Central memory CD8-positive, alpha-beta T cell (primary cell): Measurements from ENCODE around the gene S100PBP.

Experiments used
- ATAC-seq: fragments of 150-1000 bp; cut with Tn5 transposase; replicated peaks from 2 replicates; pipeline ENCODE4 v1.10.0; 2022; ENCODE audit warnings: mild to moderate bottlenecking, moderate FRiP score, moderate number of reproducible peaks; ENCODE audit not compliant: poor library complexity, severe bottlenecking; ENCODE audit errors: extremely low read depth
- DNase-seq, 2 donors: peaks; one replicate each; pipeline ENCODE4 v3.0.0; 2021; ENCODE audit warnings: low spot score in 2 of 2
- H3K27ac Mint-ChIP-seq: one replicate; pipeline ENCODE4 v1.8.0; 2022; ENCODE audit warnings: low read depth, mild to moderate bottlenecking, moderate library complexity, mixed read lengths
- H3K27me3 Mint-ChIP-seq: one replicate; pipeline ENCODE4 v1.8.0; 2022; ENCODE audit warnings: mixed read lengths
- H3K36me3 Mint-ChIP-seq: one replicate; pipeline ENCODE4 v1.8.0; 2022; ENCODE audit warnings: mild to moderate bottlenecking, moderate library complexity, mixed read lengths; ENCODE audit not compliant: insufficient read depth
- H3K4me1 Mint-ChIP-seq: one replicate; pipeline ENCODE4 v1.8.0; 2022; ENCODE audit warnings: mixed read lengths
- H3K4me3 Mint-ChIP-seq: one replicate; pipeline ENCODE4 v1.8.0; 2022; ENCODE audit warnings: mild to moderate bottlenecking, moderate library complexity, mixed read lengths
- H3K9me3 Mint-ChIP-seq: one replicate; pipeline ENCODE4 v1.8.0; 2022; ENCODE audit warnings: mixed read lengths

The S100PBP gene

DNA sequence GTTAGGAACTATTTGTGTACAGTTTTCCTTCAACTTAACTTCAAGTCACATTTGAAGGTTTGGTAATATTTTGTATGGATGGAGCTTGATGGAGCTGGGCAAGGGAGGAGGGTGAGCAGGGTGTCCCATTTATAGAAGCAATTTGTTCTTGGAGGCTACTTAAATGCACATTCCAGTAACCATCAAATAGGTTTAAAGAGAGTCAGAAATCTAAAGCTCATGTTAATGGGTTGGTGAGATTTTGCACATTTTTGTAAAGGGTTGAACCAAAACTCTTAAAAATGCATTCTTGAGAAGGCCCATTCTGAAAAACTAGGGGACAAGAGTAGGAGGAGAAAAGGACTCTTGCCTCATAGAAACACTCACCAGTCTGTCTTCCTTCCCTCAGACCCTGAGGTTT is 43.1 kb downstream of the S100PBP start:
- peaks cover 30% of the 10 kb centered on the region for H3K36me3 Mint-ChIP-seq
- no peak overlapping the region for H3K4me3 Mint-ChIP-seq
- H3K4me1 Mint-ChIP-seq = peaks cover 11% of the 10 kb centered on the region
- DNase-seq (no peak), ATAC-seq (no peak)
- H3K27ac Mint-ChIP-seq = no peak overlapping the region
- no peaks in the 10 kb centered on the region for H3K27me3 Mint-ChIP-seq
- H3K9me3 Mint-ChIP-seq = no peaks in the 10 kb centered on the region

DNA sequence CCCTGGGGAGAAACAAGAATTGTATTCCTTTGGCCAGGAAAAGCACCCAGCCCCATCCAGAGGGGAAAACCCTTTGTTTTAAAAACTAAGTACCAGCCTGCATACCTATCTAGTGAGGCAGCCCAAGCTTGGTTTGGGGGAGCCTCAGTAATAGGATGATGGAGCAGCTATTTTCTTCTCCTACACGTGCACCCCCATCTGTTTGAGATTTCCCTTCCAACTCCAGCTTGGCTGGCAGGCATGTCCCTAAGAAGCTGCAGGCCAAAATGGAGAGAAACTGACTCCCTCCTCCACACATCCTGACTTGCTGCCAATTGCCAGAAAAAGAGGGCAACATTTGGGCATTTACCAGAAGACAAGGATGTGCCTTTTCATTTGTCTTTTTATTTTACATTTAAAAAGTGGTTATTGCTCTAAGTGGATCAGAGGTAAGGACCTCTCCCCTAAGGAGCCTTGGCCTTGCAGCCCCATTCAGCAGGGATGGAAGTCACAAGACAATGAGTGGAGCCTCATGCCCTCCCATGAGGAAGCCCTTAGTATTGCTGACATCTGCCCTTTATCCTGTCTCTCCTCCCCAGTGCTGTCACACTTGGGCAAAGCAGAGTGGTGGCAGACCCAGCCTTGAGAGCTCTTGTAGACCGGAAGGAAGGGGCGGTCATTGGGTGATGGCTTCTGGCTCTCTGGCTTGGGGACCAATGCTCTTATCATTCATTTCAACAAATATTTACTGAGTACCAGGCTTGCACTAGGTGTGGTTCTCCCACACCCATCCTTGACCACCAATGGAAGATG is 44.6 kb downstream of the S100PBP start:
- H3K4me3 Mint-ChIP-seq = no peak overlapping the region
- peaks cover 19% of the 10 kb centered on the region for H3K36me3 Mint-ChIP-seq
- H3K4me1 Mint-ChIP-seq = peaks cover 11% of the 10 kb centered on the region
- no peaks in the 10 kb centered on the region for H3K27me3 Mint-ChIP-seq
- DNase-seq = no peak
- H3K27ac Mint-ChIP-seq = no peak overlapping the region
- no peaks in the 10 kb centered on the region for H3K9me3 Mint-ChIP-seq
- no peak for ATAC-seq

DNA sequence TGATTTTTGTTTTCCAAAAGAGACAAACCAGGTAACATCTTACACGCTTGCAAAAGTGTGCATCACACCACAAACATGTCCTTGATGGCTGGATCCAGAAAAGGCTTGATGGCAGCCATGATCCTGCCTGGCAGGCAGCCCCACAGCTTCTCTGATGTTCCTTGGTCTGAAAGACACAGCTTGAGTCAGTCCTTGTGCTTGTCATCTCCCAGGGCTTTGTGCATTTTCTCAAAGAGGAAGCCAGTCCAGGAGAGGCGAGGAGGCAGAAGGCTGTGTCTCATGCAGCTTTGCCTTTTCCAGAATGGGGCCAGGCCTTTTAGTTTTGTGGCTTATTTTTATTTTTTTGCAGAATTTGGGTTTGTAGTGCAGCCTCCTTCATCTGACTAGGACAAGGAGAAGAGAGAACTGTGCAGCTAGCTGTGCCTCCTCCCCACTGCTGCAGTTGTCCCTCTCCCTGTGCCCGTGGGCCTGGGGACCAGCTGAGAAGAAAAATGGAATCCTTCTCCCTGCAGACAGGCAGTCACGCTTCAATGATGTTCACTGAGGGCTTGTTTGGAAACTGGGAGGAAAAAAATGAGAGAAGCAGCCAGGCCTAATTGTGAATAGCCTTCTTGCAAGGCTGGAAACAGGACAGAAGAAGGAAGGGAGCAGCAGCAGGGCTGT is 45.9 kb downstream of the S100PBP start:
- Mint-ChIP-seq H3K27me3 (no peaks in the 10 kb centered on the region), H3K27ac (no peak overlapping the region), H3K9me3 (no peaks in the 10 kb centered on the region), H3K4me1 (peaks cover 11% of the 10 kb centered on the region), H3K36me3 (peaks cover 9% of the 10 kb centered on the region), H3K4me3 (no peak overlapping the region)
- no peak for DNase-seq
- ATAC-seq = no peak

- Mint-ChIP-seq H3K9me3 (no peaks in the 10 kb centered on the region), H3K36me3 (peaks cover 9% of the 10 kb centered on the region), H3K4me1 (peaks cover 11% of the 10 kb centered on the region), H3K27me3 (peaks cover 1% of the 10 kb centered on the region), H3K4me3 (no peak overlapping the region), H3K27ac (no peak overlapping the region)
- no peak for DNase-seq
- ATAC-seq = no peak
Measured at GRCh38 chr1:32863881-32864245, 46.4 kb downstream of the S100PBP start.

DNA sequence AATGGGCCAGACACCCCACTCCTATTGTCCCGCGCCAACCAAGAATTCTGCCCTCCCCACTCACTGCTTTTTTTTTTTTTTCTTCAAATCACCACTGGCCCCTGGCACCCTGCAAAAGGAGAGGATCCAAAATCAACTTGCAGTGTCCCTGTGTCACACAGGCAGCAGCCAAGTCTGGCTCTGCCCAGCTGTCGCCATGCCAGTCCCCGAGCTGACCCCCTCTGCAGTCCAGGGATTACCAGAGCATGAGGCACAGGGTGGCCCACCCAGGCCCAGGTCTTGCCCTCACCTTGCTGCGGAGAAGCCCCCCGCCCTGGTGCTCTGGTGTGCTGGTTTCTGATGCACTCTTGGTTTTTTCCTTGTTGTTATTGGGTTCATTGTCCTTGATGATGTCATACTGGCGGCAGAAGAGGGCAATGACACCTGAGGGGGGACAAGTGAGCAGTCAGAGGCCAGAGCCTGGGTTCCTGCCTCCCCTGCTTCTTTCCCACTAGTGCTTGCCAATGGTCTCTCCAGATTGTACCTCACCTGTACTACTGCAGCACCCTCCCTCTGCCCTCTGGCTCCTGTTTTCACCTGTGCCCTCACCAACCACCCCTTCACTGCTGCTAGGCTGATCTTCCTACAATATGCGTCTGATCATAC is 47.0 kb downstream of the S100PBP start:
- Mint-ChIP-seq H3K9me3 (no peaks in the 10 kb centered on the region), H3K27ac (no peak overlapping the region), H3K4me3 (no peak overlapping the region), H3K27me3 (peaks cover 8% of the 10 kb centered on the region), H3K4me1 (peaks cover 15% of the 10 kb centered on the region), H3K36me3 (peaks cover 7% of the 10 kb centered on the region)
- DNase-seq = no peak
- ATAC-seq = no peak

- Mint-ChIP-seq H3K4me1 (peaks cover 17% of the 10 kb centered on the region), H3K9me3 (no peaks in the 10 kb centered on the region), H3K36me3 (peaks cover 3% of the 10 kb centered on the region), H3K27ac (no peak overlapping the region), H3K4me3 (no peak overlapping the region), H3K27me3 (peaks cover 20% of the 10 kb centered on the region)
- no peak for ATAC-seq
- no peak for DNase-seq
Measured at GRCh38 chr1:32865639-32866405, 48.4 kb downstream of the S100PBP start.

- Mint-ChIP-seq H3K36me3 (peaks cover 1% of the 10 kb centered on the region), H3K27me3 (peaks cover 32% of the 10 kb centered on the region), H3K4me3 (no peak overlapping the region), H3K27ac (no peak overlapping the region), H3K9me3 (no peaks in the 10 kb centered on the region), H3K4me1 (peaks cover 27% of the 10 kb centered on the region)
- ATAC-seq (no peak), DNase-seq (no peak)
Measured at GRCh38 chr1:32867151-32867550, 49.7 kb downstream of the S100PBP start.

DNA sequence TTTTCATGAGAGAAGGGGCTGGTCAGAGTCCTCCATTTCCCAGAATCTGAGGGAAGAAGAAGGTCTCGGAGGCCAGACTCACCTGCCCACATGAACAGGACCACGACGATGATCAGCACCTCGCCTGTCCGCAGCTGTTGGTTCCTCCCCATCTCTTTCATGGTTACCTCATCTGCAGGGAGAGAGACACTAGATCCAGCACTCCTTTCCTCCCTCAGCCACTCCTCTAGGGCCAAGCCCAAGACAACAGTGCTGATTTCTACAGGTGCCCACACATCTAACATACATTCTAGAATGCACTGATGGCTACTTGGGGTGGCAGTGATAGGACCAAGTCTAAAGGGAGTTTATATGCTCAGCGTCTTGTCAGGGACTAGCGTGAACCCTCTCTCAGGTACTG is 50.2 kb downstream of the S100PBP start:
- Mint-ChIP-seq H3K27me3 (peaks cover 37% of the 10 kb centered on the region), H3K4me3 (no peak overlapping the region), H3K9me3 (no peaks in the 10 kb centered on the region), H3K27ac (no peak overlapping the region), H3K36me3 (peaks cover 4% of the 10 kb centered on the region), H3K4me1 (peaks cover 31% of the 10 kb centered on the region)
- ATAC-seq = no peak
- DNase-seq = no peak

DNA sequence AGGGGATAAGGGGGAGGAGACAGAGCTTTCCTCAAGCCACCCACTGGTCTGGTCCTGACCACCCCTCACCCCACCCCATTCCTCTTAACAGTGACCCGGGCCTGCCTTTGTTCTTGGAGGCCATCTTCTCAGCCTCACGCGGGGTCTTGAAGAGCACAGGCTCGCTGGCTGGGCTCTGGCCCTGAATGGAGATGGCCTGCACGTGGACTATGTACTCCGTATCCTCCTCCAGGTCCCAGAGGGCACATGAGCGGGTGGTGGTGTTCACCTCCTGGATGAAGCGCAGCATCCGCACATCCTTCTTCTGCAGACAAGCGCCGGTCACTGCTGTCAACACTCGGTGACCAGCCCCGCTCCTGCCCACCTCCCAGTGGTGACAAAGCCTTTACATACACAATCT is 50.6 kb downstream of the S100PBP start:
- peaks cover 41% of the 10 kb centered on the region for H3K27me3 Mint-ChIP-seq
- H3K4me1 Mint-ChIP-seq = peaks cover 34% of the 10 kb centered on the region
- no peak for DNase-seq
- no peak overlapping the region for H3K4me3 Mint-ChIP-seq
- no peaks in the 10 kb centered on the region for H3K9me3 Mint-ChIP-seq
- no peak for ATAC-seq
- H3K36me3 Mint-ChIP-seq = peaks cover 5% of the 10 kb centered on the region
- no peak overlapping the region for H3K27ac Mint-ChIP-seq

- peak overlapping the region; percentile 77 for H3K4me3 Mint-ChIP-seq
- peaks cover 5% of the 10 kb centered on the region for H3K36me3 Mint-ChIP-seq
- peaks cover 46% of the 10 kb centered on the region for H3K27me3 Mint-ChIP-seq
- ATAC-seq (no peak), DNase-seq (no peak)
- H3K4me1 Mint-ChIP-seq = peaks cover 34% of the 10 kb centered on the region
- no peaks in the 10 kb centered on the region for H3K9me3 Mint-ChIP-seq
- H3K27ac Mint-ChIP-seq = peak overlapping the region; percentile 60
Measured at GRCh38 chr1:32868806-32869455, 51.5 kb downstream of the S100PBP start.

DNA sequence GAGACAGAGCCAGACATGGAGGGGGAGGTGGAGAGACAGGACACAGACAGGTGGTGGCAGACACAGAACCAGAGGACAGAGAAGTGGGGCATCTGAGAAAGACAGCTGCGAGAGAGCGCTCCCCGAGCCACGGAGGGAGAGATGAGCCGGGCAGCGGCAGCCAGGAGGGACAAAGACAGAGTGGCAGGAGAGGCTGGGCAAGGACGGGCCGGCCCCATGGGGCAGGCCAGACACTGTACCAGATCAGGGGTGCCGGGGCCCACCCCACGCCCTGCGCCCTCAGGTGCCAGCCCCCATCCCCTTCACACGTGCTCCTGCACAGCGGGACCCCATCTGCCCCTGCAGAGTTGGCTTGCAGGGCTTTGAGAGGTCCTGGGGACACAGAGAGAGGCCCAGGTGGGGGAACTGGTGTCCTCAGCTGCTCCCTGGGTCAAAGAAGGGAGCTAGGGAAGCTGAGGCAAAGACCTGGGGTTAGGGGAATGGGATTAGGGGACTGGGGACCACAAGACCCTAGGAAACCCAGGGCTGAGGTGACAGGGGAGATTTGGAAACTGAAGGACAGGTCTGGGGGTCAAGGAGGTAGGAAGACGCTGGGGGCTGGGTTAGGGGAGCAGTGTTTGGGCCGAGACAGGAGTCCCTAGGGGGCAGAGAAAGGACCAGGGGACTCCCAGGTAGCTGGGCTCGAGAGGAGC is 52.6 kb downstream of the S100PBP start:
- H3K27me3 Mint-ChIP-seq = peaks cover 57% of the 10 kb centered on the region
- peak overlapping the region; percentile 60 for H3K27ac Mint-ChIP-seq
- DNase-seq = no peak

More for the DNA sequence above, 52.6 kb downstream of the S100PBP start:
- no peak for ATAC-seq
- H3K4me3 Mint-ChIP-seq = peak overlapping the region; percentile 77
- peaks cover 5% of the 10 kb centered on the region for H3K36me3 Mint-ChIP-seq
- H3K9me3 Mint-ChIP-seq = no peaks in the 10 kb centered on the region
- H3K4me1 Mint-ChIP-seq = peaks cover 28% of the 10 kb centered on the region
